HEK293 (cell line): ENCODE measurements around the gene AKAP1.

ENCODE experiments used
- CTCF ChIA-PET: fragments of 350-600 bp; formaldehyde crosslinking; extraction: SDS; loops from one replicate; lab custom pipeline; 2021; ENCODE audit warnings: antibody characterized with exemption; lab: Yijun Ruan, JAX
- POLR2A ChIA-PET: fragments of 300-600 bp; formaldehyde crosslinking; extraction: SDS; loops from one replicate; lab custom pipeline; 2020; ENCODE audit warnings: antibody characterized with exemption, inconsistent platforms; lab: Yijun Ruan, JAX
- H3K27ac ChIP-seq: fragments of 200-500 bp; sonication (Bioruptor generic); 2 replicates; pipeline ENCODE4 v1.5.1; 2014; ENCODE audit warnings: low read depth, low read length, control low read depth, inconsistent platforms; ENCODE audit errors: extremely low read depth
- H3K36me3 ChIP-seq, 2 experiments: fragments of 200-500 bp in 1 of 2; sonication (Bioruptor generic) in 1 of 2; 1 replicate in 1 of 2; 2 replicates in 1 of 2; pipeline ENCODE4 v1.5.1; 2014 to 2017; ENCODE audit warnings: inconsistent platforms in 2 of 2, low read length in 2 of 2; ENCODE audit not compliant: control insufficient read depth in 2 of 2, insufficient read depth in 1 of 2
- H3K4me1 ChIP-seq: fragments of 200-500 bp; sonication (Bioruptor generic); 2 replicates; pipeline ENCODE4 v1.5.1; 2014; ENCODE audit warnings: mild to moderate bottlenecking, low read length, inconsistent platforms; ENCODE audit not compliant: control insufficient read depth, insufficient read depth
- H3K4me3 ChIP-seq: 2 replicates; pipeline ENCODE4 v1.5.1; 2011; ENCODE audit warnings: low read depth, mild to moderate bottlenecking, control low read depth, low read length, moderate library complexity
- H3K9me3 ChIP-seq: fragments of 200-500 bp; sonication (Bioruptor generic); 2 replicates; pipeline ENCODE4 v1.5.1; 2014; ENCODE audit warnings: low read depth, low read length, inconsistent platforms; ENCODE audit not compliant: control insufficient read depth, insufficient read depth
- GFI1B ChIP-seq: fragments of 450-650 bp; formaldehyde crosslinking; IDR thresholded peaks from 2 replicates; pipeline ENCODE4 v1.5.1; 2016; ENCODE audit warnings: missing biosample characterization, missing genetic modification characterization
- KLF1 ChIP-seq: fragments of 450-650 bp; formaldehyde crosslinking; IDR thresholded peaks from 2 replicates; pipeline ENCODE4 v1.5.1; 2016; ENCODE audit warnings: missing biosample characterization, missing genetic modification characterization
- SCRT2 ChIP-seq: fragments of 450-650 bp; formaldehyde crosslinking; IDR thresholded peaks from 2 replicates; pipeline ENCODE4 v1.5.1; 2016; ENCODE audit warnings: missing biosample characterization, missing genetic modification characterization
- SP3 ChIP-seq: fragments of 450-650 bp; formaldehyde crosslinking; IDR thresholded peaks from 2 replicates; pipeline ENCODE4 v1.5.1; 2016; ENCODE audit warnings: missing biosample characterization, missing genetic modification characterization
- ZFHX2 ChIP-seq: fragments of 450-650 bp; formaldehyde crosslinking; conservative IDR thresholded peaks from 2 replicates; pipeline ENCODE4 v1.5.1; 2016; ENCODE audit warnings: missing biosample characterization, missing genetic modification characterization
- ZNF132 ChIP-seq: fragments of 450-650 bp; formaldehyde crosslinking; IDR thresholded peaks from 2 replicates; pipeline ENCODE4 v1.5.1; 2017; ENCODE audit warnings: missing biosample characterization, missing genetic modification characterization, borderline replicate concordance
- ZNF16 ChIP-seq: fragments of 450-650 bp; formaldehyde crosslinking; IDR thresholded peaks from 2 replicates; pipeline ENCODE4 v1.5.1; 2016; ENCODE audit warnings: low read depth, missing biosample characterization, missing genetic modification characterization
- ZNF169 ChIP-seq: fragments of 450-650 bp; formaldehyde crosslinking; IDR thresholded peaks from 2 replicates; pipeline ENCODE4 v1.5.1; 2016; ENCODE audit warnings: missing biosample characterization, missing genetic modification characterization
- ZNF394 ChIP-seq: fragments of 450-650 bp; formaldehyde crosslinking; IDR thresholded peaks from 2 replicates; pipeline ENCODE4 v1.5.1; 2016; ENCODE audit warnings: missing biosample characterization, missing genetic modification characterization, mild to moderate bottlenecking, moderate library complexity, borderline replicate concordance
- ZNF501 ChIP-seq: fragments of 450-650 bp; formaldehyde crosslinking; IDR thresholded peaks from 2 replicates; pipeline ENCODE4 v1.5.1; 2016; ENCODE audit warnings: missing biosample characterization, missing genetic modification characterization
- ZNF544 ChIP-seq: fragments of 450-650 bp; formaldehyde crosslinking; IDR thresholded peaks from 2 replicates; pipeline ENCODE4 v1.5.0; 2017; ENCODE audit warnings: missing biosample characterization, missing genetic modification characterization
- ZNF555 ChIP-seq: fragments of 450-650 bp; formaldehyde crosslinking; conservative IDR thresholded peaks from 2 replicates; pipeline ENCODE4 v1.5.1; 2017; ENCODE audit warnings: missing biosample characterization, mild to moderate bottlenecking, missing genetic modification characterization, inconsistent platforms
- ZNF654 ChIP-seq: fragments of 450-650 bp; formaldehyde crosslinking; IDR thresholded peaks from 2 replicates; pipeline ENCODE4 v1.5.1; 2016; ENCODE audit warnings: low read depth, missing biosample characterization, missing genetic modification characterization
- ZNF701 ChIP-seq: fragments of 450-650 bp; formaldehyde crosslinking; IDR thresholded peaks from 2 replicates; pipeline ENCODE4 v1.5.1; 2016; ENCODE audit warnings: missing biosample characterization, missing genetic modification characterization
- ZNF768 ChIP-seq: fragments of 450-650 bp; formaldehyde crosslinking; IDR thresholded peaks from 2 replicates; pipeline ENCODE4 v1.5.1; 2018; ENCODE audit warnings: missing biosample characterization, mild to moderate bottlenecking, missing genetic modification characterization
- ZNF792 ChIP-seq: fragments of 450-650 bp; formaldehyde crosslinking; IDR thresholded peaks from 2 replicates; pipeline ENCODE4 v1.5.1; 2016; ENCODE audit warnings: missing biosample characterization, missing genetic modification characterization
- ZSCAN30 ChIP-seq: fragments of 450-650 bp; IDR thresholded peaks from 2 replicates; pipeline ENCODE4 v1.5.1; 2018; ENCODE audit warnings: missing biosample characterization, mild to moderate bottlenecking, missing genetic modification characterization, moderate library complexity
- TF ChIP-seq, protein P1 (sequence below): fragments of 450-650 bp; formaldehyde crosslinking; IDR thresholded peaks from 2 replicates; pipeline ENCODE4 v1.5.1; 2016; ENCODE audit warnings: missing biosample characterization, missing genetic modification characterization
- TF ChIP-seq, protein P2 (sequence below): fragments of 450-650 bp; formaldehyde crosslinking; IDR thresholded peaks from 2 replicates; pipeline ENCODE4 v1.5.1; 2017; ENCODE audit warnings: missing biosample characterization, missing genetic modification characterization
- TF ChIP-seq, protein P3 (sequence below): fragments of 450-650 bp; formaldehyde crosslinking; IDR thresholded peaks from 2 replicates; pipeline ENCODE4 v1.5.1; 2016; ENCODE audit warnings: missing biosample characterization, missing genetic modification characterization
- TF ChIP-seq, protein P4 (sequence below): fragments of 450-650 bp; formaldehyde crosslinking; IDR thresholded peaks from 2 replicates; pipeline ENCODE4 v1.5.1; 2016; ENCODE audit warnings: missing biosample characterization, missing genetic modification characterization

AKAP1 gene

DNA sequence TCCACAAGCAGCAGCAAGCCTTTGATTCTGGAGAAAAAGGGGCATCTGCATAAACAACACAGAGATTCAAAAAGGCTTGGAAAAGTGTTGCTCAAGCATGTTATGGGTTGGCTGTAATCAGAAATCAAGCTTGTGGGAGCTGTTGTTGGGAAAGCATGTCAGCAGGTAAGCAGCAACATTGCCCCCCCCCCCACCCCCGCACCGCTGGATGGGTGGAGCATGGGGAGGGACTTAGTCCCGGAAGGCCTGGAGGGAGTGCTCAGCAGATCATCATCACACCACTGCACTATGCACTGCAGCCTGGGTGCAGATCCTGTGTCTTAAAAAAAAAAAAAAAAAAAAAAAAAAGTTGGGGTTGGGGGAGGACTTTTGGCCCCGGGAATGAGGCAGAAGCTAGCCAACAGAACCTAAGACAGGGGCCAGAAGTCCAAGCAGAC lies 16.8 kb upstream of the AKAP1 start (continued):
- TF ChIP-seq ZNF16 (tag by site-specific recombination) (no peak), GFI1B (tag by site-specific recombination) (no peak), ZNF394 (tag by site-specific recombination) (no peak), ZNF654 (no peak), ZNF768 (tag by site-specific recombination) (no peak), ZNF544 (tag by site-specific recombination) (no peak), SCRT2 (tag by site-specific recombination) (no peak), ZFHX2 (tag by site-specific recombination) (peak; percentile 55), ZNF132 (no peak), ZSCAN30 (tag by site-specific recombination) (no peak), SP3 (peak; percentile 41), ZNF169 (tag by site-specific recombination) (no peak)
- TF ChIP-seq, protein P1, sequence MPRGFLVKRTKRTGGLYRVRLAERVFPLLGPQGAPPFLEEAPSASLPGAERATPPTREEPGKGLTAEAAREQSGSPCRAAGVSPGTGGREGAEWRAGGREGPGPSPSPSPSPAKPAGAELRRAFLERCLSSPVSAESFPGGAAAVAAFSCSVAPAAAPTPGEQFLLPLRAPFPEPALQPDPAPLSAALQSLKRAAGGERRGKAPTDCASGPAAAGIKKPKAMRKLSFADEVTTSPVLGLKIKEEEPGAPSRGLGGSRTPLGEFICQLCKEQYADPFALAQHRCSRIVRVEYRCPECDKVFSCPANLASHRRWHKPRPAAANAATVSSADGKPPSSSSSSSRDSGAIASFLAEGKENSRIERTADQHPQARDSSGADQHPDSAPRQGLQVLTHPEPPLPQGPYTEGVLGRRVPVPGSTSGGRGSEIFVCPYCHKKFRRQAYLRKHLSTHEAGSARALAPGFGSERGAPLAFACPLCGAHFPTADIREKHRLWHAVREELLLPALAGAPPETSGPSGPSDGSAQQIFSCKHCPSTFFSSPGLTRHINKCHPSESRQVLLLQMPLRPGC, result no peak

DNA sequence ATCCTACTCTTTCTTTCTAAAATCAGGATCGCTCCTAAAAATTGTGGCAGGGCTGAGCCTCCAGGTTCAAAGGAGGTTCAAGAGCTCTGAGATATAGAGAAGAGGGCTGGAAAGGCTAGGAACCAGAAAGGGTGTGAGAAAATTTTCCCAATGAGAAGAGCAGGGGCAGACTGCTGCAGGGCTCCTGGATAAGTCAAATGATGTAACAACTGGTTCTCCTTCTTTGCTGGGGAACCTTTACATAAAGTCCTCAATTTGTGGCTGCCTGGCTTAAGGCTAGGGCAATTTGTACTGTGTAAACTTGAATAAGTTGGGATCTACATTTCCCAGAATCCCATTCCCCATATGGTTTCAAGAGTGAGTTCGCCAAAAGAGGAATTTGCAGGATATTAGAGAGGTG lies 16.3 kb upstream of the AKAP1 start:
- Histone ChIP-seq H3K36me3 (no peaks in the 10 kb centered on the region), H3K4me3 (no peak overlapping the region), H3K9me3 (no peaks in the 10 kb centered on the region), H3K4me1 (no peaks in the 10 kb centered on the region), H3K27ac (no peak overlapping the region)
- CTCF ChIA-PET, result interaction anchor here (0.6 to 0.7 kb wide), 3 partner anchors 41 to 288 kb away, joined by 3 to 4 read pairs (median 3); no protein-coding TSS in a partner anchor
- TF ChIP-seq, protein P2, sequence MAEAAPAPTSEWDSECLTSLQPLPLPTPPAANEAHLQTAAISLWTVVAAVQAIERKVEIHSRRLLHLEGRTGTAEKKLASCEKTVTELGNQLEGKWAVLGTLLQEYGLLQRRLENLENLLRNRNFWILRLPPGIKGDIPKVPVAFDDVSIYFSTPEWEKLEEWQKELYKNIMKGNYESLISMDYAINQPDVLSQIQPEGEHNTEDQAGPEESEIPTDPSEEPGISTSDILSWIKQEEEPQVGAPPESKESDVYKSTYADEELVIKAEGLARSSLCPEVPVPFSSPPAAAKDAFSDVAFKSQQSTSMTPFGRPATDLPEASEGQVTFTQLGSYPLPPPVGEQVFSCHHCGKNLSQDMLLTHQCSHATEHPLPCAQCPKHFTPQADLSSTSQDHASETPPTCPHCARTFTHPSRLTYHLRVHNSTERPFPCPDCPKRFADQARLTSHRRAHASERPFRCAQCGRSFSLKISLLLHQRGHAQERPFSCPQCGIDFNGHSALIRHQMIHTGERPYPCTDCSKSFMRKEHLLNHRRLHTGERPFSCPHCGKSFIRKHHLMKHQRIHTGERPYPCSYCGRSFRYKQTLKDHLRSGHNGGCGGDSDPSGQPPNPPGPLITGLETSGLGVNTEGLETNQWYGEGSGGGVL (tag by site-specific recombination), result no peak
- TF ChIP-seq, protein P3, sequence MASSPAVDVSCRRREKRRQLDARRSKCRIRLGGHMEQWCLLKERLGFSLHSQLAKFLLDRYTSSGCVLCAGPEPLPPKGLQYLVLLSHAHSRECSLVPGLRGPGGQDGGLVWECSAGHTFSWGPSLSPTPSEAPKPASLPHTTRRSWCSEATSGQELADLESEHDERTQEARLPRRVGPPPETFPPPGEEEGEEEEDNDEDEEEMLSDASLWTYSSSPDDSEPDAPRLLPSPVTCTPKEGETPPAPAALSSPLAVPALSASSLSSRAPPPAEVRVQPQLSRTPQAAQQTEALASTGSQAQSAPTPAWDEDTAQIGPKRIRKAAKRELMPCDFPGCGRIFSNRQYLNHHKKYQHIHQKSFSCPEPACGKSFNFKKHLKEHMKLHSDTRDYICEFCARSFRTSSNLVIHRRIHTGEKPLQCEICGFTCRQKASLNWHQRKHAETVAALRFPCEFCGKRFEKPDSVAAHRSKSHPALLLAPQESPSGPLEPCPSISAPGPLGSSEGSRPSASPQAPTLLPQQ, result no peak
- TF ChIP-seq ZNF701 (no peak), ZNF792 (no peak), KLF1 (no peak), ZNF555 (no peak), ZNF501 (tag by site-specific recombination) (no peak)
- TF ChIP-seq, protein P4, sequence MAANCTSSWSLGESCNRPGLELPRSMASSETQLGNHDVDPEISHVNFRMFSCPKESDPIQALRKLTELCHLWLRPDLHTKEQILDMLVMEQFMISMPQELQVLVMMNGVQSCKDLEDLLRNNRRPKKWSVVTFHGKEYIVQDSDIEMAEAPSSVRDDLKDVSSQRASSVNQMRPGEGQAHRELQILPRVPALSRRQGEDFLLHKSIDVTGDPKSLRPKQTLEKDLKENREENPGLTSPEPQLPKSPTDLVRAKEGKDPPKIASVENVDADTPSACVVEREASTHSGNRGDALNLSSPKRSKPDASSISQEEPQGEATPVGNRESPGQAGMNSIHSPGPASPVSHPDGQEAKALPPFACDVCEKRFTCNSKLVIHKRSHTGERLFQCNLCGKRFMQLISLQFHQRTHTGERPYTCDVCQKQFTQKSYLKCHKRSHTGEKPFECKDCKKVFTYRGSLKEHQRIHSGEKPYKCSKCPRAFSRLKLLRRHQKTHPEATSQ, result no peak
- POLR2A ChIA-PET, result interaction anchor here (0.6 to 0.8 kb wide), 3 partner anchors 19 to 700 kb away, joined by 3 read pairs; no protein-coding TSS in a partner anchor
